GM13977 (cell line): Measurements from ENCODE around the gene PPM1H.

Source experiments
- DNase-seq: peaks from one replicate; pipeline ENCODE4 v3.0.0; 2012; ENCODE audit warnings: low spot score
- CTCF ChIP-seq: IDR thresholded peaks from 2 replicates; pipeline ENCODE4 v1.5.1; 2012; ENCODE audit warnings: mild to moderate bottlenecking, control low read depth; ENCODE audit not compliant: insufficient read depth; ENCODE audit errors: extremely low read depth, missing control alignments
- in situ Hi-C: fragments of 300-500 bp; cut with MboI; formaldehyde crosslinking; loops from one replicate; pipeline ENCODE4 v1.12.0; 2022; ENCODE audit warnings: low sequenced_read_pairs, low pct_unique_long_range_greater_than_20kb, mixed read lengths, inconsistent platforms; ENCODE audit not compliant: unreplicated experiment

PPM1H gene

GRCh38 chr12:62597253-62597652, 337.7 kb downstream of the PPM1H start:
- DNase-seq = no peak
- in situ Hi-C loops = no loop called here
- TF ChIP-seq CTCF = no peak
